ENCODE results near the gene SLC9A2. TPM values are rescaled to one million over a fixed set of nuclear protein-coding genes. Genes with fewer than 3 reads are reported as not detected.

SLC9A2 gene
- total RNA-seq, 2 donors from 2014 or later: not detected

DNA sequence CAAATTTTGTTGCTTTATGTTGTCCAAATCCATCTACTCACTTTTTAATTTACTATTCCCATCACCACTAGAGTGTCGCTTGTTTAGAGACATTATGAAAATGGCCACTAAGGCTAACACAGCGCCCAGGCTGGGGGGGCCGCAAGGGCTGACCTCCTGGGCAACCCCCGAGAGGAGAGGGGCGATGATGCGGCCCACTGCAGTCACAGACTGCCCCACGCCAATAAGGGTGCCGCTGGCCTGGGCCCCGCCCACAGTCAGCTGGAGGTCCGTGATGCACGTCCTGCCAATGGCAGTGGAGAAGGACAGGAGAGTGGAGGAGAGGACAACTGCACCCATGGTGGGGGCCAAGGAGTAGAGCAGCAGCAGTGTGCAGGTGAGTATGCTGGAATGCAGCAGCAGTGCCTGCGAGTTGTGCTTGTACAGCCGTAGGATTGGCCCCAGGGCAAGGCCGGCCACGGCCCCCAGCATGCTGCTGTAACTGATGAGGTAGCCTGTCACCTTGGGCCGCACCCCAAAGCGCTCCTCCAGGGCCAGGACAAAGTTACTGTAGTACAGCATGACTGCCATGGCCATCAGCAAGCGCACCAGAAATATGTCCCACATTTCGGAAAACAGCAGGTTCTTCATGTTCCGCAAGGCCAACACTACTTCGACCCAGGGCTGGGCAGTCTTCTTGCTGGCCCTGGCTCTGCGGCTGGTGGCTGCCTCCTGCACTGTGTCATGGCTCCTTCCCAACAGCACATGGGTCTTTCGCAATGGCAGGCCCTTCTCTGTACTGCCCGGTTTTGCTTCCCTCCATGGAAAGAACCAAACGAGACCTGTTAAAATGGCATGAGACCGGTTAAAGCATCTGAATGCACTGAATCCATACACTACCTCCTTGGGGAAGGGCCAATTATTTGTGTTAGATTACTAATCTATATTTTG is 99.3 kb downstream of the SLC9A2 start:
- Mint-ChIP-seq H3K27me3 (ENCODE audit: insufficient read depth) (no peaks in the 10 kb centered on the region), H3K4me1 (no peaks in the 10 kb centered on the region), H3K9me3 (no peaks in the 10 kb centered on the region), H3K4me3 (no peak overlapping the region), H3K36me3 (ENCODE audit: low read depth) (peaks cover 58% of the 10 kb centered on the region), H3K27ac (no peak overlapping the region)
- Histone ChIP-seq H3K36me3 (ENCODE audit: control insufficient read depth, insufficient read depth, low read length) (peaks cover 76% of the 10 kb centered on the region), H3K4me1 (ENCODE audit: control insufficient read depth, insufficient read depth, low read length) (peaks cover 5% of the 10 kb centered on the region), H3K9me3 (ENCODE audit: control insufficient read depth, low read length) (no peaks in the 10 kb centered on the region), H3K9ac (ENCODE audit: extremely low read depth, low read length, poor library complexity, severe bottlenecking) (no peak overlapping the region), H3K4me3 (ENCODE audit: low read length) (no peak overlapping the region), H3K27me3 (ENCODE audit: control insufficient read depth, insufficient read depth, low read length, poor library complexity, severe bottlenecking) (no peaks in the 10 kb centered on the region), H3K27ac (ENCODE audit: low read depth, low read length) (no peak overlapping the region)
- TF ChIP-seq, protein P1, sequence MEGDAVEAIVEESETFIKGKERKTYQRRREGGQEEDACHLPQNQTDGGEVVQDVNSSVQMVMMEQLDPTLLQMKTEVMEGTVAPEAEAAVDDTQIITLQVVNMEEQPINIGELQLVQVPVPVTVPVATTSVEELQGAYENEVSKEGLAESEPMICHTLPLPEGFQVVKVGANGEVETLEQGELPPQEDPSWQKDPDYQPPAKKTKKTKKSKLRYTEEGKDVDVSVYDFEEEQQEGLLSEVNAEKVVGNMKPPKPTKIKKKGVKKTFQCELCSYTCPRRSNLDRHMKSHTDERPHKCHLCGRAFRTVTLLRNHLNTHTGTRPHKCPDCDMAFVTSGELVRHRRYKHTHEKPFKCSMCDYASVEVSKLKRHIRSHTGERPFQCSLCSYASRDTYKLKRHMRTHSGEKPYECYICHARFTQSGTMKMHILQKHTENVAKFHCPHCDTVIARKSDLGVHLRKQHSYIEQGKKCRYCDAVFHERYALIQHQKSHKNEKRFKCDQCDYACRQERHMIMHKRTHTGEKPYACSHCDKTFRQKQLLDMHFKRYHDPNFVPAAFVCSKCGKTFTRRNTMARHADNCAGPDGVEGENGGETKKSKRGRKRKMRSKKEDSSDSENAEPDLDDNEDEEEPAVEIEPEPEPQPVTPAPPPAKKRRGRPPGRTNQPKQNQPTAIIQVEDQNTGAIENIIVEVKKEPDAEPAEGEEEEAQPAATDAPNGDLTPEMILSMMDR (conservative IDR thresholded peaks at IDR 0.05): no peak
- WGBS, 2 experiments (ENCODE audit: insufficient coverage in 1 of 2, insufficient read length in 1 of 2): 96 to 98% methylated on average over 17 to 26 of the region's 26 CpGs
- DNase-seq: no peak

DNA sequence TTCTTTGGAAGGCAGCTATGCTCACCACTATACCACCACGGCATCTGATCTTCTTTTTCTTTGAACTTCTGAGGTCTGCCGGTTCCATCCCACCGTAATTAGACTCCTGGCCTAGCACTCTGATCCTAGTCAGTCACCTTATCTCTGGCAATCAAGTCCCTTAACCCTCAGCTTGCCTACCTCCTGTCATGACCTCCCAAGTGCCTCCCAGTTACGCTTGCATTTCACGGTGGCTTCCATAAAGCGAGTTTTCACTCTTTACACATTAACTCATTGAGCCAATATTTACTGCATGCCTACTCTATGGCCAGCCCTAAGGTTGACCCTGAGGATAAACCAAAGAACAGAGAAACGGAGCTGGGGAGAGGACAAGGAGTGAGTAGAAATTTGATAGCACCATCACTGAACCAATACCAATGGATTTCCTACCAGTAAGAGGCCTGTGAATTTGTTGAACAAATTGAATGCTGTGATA is 104.7 kb downstream of the SLC9A2 start:
- Histone ChIP-seq H3K4me3 (ENCODE audit: low read length) (no peak overlapping the region), H3K27ac (ENCODE audit: low read depth, low read length) (no peak overlapping the region), H3K4me1 (ENCODE audit: control insufficient read depth, insufficient read depth, low read length) (peaks cover 5% of the 10 kb centered on the region), H3K9me3 (ENCODE audit: control insufficient read depth, low read length) (no peaks in the 10 kb centered on the region), H3K36me3 (ENCODE audit: control insufficient read depth, insufficient read depth, low read length) (peaks cover 92% of the 10 kb centered on the region), H3K9ac (ENCODE audit: extremely low read depth, low read length, poor library complexity, severe bottlenecking) (no peak overlapping the region), H3K27me3 (ENCODE audit: control insufficient read depth, insufficient read depth, low read length, poor library complexity, severe bottlenecking) (no peaks in the 10 kb centered on the region)
- H3K27ac Mint-ChIP-seq: no peak overlapping the region
- no peak for DNase-seq
- H3K4me3 Mint-ChIP-seq: no peak overlapping the region
- no peaks in the 10 kb centered on the region for H3K9me3 Mint-ChIP-seq
- WGBS, 2 experiments (ENCODE audit: insufficient coverage in 1 of 2, insufficient read length in 1 of 2): 83 to 90% methylated on average over 5 to 7 of the region's 7 CpGs
- peaks cover 63% of the 10 kb centered on the region for H3K36me3 Mint-ChIP-seq (ENCODE audit: low read depth)
- H3K27me3 Mint-ChIP-seq (ENCODE audit: insufficient read depth): no peaks in the 10 kb centered on the region
- TF ChIP-seq, protein P1 (conservative IDR thresholded peaks at IDR 0.05): no peak
- peaks cover 4% of the 10 kb centered on the region for H3K4me1 Mint-ChIP-seq

DNA sequence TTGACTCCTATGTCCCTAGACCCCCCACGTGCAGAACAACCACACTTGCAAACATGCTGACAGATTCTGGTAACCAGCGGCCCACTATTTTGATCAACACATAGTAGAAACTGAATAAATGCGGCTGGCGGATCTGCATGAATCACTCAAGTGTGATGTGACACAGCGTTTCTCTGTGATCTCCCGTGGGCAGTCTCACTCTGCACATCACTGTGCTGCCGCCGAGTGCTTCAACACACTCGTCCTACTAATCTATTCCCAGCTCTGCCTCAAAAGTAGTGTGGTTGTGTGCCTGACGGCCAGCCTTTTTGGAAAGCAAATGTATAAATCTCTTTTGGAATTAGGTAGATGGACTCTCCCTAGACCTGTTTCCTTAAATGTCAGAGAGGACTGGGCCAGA is 105.2 kb downstream of the SLC9A2 start:
- no peaks in the 10 kb centered on the region for H3K9me3 Mint-ChIP-seq
- DNase-seq: no peak
- 93 to 95% methylated on average over 9 to 10 of the region's 10 CpGs for WGBS, 2 experiments (ENCODE audit: insufficient coverage in 1 of 2, insufficient read length in 1 of 2)
- Histone ChIP-seq H3K27ac (ENCODE audit: low read depth, low read length) (no peak overlapping the region), H3K4me1 (ENCODE audit: control insufficient read depth, insufficient read depth, low read length) (peaks cover 5% of the 10 kb centered on the region), H3K9ac (ENCODE audit: extremely low read depth, low read length, poor library complexity, severe bottlenecking) (no peak overlapping the region), H3K9me3 (ENCODE audit: control insufficient read depth, low read length) (no peaks in the 10 kb centered on the region), H3K36me3 (ENCODE audit: control insufficient read depth, insufficient read depth, low read length) (peaks cover 93% of the 10 kb centered on the region), H3K4me3 (ENCODE audit: low read length) (no peak overlapping the region), H3K27me3 (ENCODE audit: control insufficient read depth, insufficient read depth, low read length, poor library complexity, severe bottlenecking) (no peaks in the 10 kb centered on the region)
- H3K4me1 Mint-ChIP-seq: peaks cover 4% of the 10 kb centered on the region
- peaks cover 58% of the 10 kb centered on the region for H3K36me3 Mint-ChIP-seq (ENCODE audit: low read depth)
- TF ChIP-seq, protein P1 (conservative IDR thresholded peaks at IDR 0.05): no peak
- no peaks in the 10 kb centered on the region for H3K27me3 Mint-ChIP-seq (ENCODE audit: insufficient read depth)
- H3K4me3 Mint-ChIP-seq: no peak overlapping the region
- H3K27ac Mint-ChIP-seq: no peak overlapping the region
